ENCODE data around the gene TYW3. TPM values are rescaled to one million over a fixed set of nuclear protein-coding genes. Genes with fewer than 3 reads are reported as not detected.

The TYW3 gene
- total and polyA plus RNA-seq, 4 donors = 8.3 to 20.9 (median 15.0) TPM

- Histone ChIP-seq H3K4me3 (no peak overlapping the region), H3K9ac (ENCODE audit: insufficient read depth in 1 of 2, low read length in 2 of 2) (no peak overlapping the region), H3K27ac (ENCODE audit: low read depth in 1 of 2, low read length in 1 of 2) (no peak overlapping the region), H3K27me3 (ENCODE audit: control insufficient read depth in 3 of 3, insufficient read depth in 3 of 3, low read length in 2 of 3) (peaks cover 0 to 3% (median 0%) of the 10 kb centered on the region in 3 donors), H3K36me3 (ENCODE audit: control insufficient read depth in 4 of 4, insufficient read depth in 4 of 4, low read length in 4 of 4) (no peaks in the 10 kb centered on the region), H3K4me1 (ENCODE audit: control insufficient read depth in 5 of 5, insufficient read depth in 5 of 5, low read length in 5 of 5) (peaks cover 0 to 4% (median 0%) of the 10 kb centered on the region in 5 donors), H3K9me3 (ENCODE audit: control insufficient read depth in 4 of 4, insufficient read depth in 3 of 4, low read length in 3 of 4) (no peaks in the 10 kb centered on the region)
- no peak for TF ChIP-seq CTCF (IDR thresholded peaks at IDR 0.05; ENCODE audit: control extremely low read depth, extremely low read depth)
- DNase-seq (no peak), ATAC-seq (ENCODE audit: insufficient read depth, low FRiP score) (no peak)
- 75 to 78% methylated on average over 4 of the region's 4 CpGs for WGBS, 2 donors
These were observed 46.0 kb upstream of the TYW3 start for GRCh38 chr1:74686928-74687327.

DNA sequence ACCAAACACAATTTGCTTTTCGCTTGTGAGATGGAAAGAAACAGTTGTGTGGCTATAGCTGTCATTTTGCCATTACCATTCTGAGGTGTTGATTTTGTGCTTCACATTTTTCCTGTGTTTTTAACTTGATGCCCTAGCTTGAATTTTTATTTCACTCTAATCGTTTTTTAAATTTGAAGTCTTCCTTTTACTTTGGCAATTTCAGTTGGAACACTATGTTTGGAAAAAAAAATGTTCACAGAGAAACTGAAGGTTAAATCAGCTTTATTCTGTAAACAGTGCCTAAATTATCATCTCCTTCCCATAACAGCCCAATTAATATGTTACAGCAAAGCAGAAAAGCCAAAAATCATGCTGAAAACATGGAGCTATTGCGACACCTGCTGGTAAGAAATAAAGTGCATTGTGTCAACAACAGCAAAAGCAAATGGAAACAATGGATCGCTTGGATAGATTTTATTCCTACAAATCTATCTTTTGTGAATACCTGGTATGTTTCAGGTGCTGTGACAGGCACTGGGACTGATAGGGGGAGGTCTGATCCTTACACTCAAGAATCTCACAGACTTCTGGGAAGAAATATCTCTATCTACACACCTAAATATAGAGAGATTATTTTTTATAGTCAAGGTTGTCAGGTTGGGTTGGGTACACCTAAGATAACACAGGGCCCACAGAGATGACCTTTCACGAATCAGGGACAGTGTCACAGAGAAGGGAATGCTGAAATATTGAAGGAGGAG lies 43.2 kb upstream of the TYW3 start:
- H3K9ac ChIP-seq (ENCODE audit: insufficient read depth in 1 of 2, low read length in 2 of 2) = peak overlapping the region; percentile 8 to 33
- no peak overlapping the region for H3K4me3 ChIP-seq
- DNase-seq = peak; percentile 49 to 84 (median 75)
- peaks cover 0 to 4% (median 0%) of the 10 kb centered on the region in 5 donors for H3K4me1 ChIP-seq (ENCODE audit: control insufficient read depth in 5 of 5, insufficient read depth in 5 of 5, low read length in 5 of 5)
- peak; percentile 62 for TF ChIP-seq CTCF (IDR thresholded peaks at IDR 0.05; ENCODE audit: control extremely low read depth, extremely low read depth)
- peak; percentile 65 for ATAC-seq (ENCODE audit: insufficient read depth, low FRiP score)
- no peaks in the 10 kb centered on the region for H3K27me3 ChIP-seq (ENCODE audit: control insufficient read depth in 3 of 3, insufficient read depth in 3 of 3, low read length in 2 of 3)
- no peaks in the 10 kb centered on the region for H3K9me3 ChIP-seq (ENCODE audit: control insufficient read depth in 4 of 4, insufficient read depth in 3 of 4, low read length in 3 of 4)
- 29 to 30% methylated on average over 5 of the region's 5 CpGs for WGBS, 2 donors
- H3K36me3 ChIP-seq (ENCODE audit: control insufficient read depth in 4 of 4, insufficient read depth in 4 of 4, low read length in 4 of 4) = no peaks in the 10 kb centered on the region
- no peak overlapping the region for H3K27ac ChIP-seq (ENCODE audit: low read depth in 1 of 2, low read length in 1 of 2)

DNA sequence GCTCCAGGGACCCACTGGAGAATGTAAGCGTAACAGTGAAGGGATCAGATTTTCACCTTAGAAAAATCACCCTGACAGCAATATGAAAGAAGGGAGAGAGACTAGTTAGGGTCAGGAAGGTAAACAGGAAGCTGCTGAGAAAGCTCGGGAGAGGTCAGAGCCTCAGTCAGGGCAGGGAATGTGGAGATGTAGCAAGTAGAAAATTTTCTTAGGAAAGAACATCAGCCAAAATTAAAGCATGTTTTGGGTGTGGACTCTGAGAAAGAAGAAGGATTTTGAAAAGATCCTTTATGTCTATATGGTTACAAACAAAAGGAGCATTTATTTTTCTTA lies 42.6 kb upstream of the TYW3 start:
- no peaks in the 10 kb centered on the region for H3K36me3 ChIP-seq (ENCODE audit: control insufficient read depth in 4 of 4, insufficient read depth in 4 of 4, low read length in 4 of 4)
- no peaks in the 10 kb centered on the region for H3K9me3 ChIP-seq (ENCODE audit: control insufficient read depth in 4 of 4, insufficient read depth in 3 of 4, low read length in 3 of 4)
- H3K4me1 ChIP-seq (ENCODE audit: control insufficient read depth in 5 of 5, insufficient read depth in 5 of 5, low read length in 5 of 5) = peaks cover 0 to 4% (median 0%) of the 10 kb centered on the region in 5 donors
- ATAC-seq (ENCODE audit: insufficient read depth, low FRiP score) (no peak), DNase-seq (no peak)
- no peak overlapping the region for H3K4me3 ChIP-seq
- H3K9ac ChIP-seq (ENCODE audit: insufficient read depth in 1 of 2, low read length in 2 of 2) = peak overlapping the region; percentile 8 to 33
- H3K27ac ChIP-seq (ENCODE audit: low read depth in 1 of 2, low read length in 1 of 2) = no peak overlapping the region
- TF ChIP-seq CTCF (IDR thresholded peaks at IDR 0.05; ENCODE audit: control extremely low read depth, extremely low read depth) = no peak
- 21 to 22% methylated on average over 2 of the region's 2 CpGs for WGBS, 2 donors
- H3K27me3 ChIP-seq (ENCODE audit: control insufficient read depth in 3 of 3, insufficient read depth in 3 of 3, low read length in 2 of 3) = no peaks in the 10 kb centered on the region

- no peak for TF ChIP-seq CTCF (IDR thresholded peaks at IDR 0.05; ENCODE audit: control extremely low read depth, extremely low read depth)
- 66 to 81% methylated on average over 4 of the region's 4 CpGs for WGBS, 2 donors
- Histone ChIP-seq H3K27ac (ENCODE audit: low read depth in 1 of 2, low read length in 1 of 2) (no peak overlapping the region), H3K36me3 (ENCODE audit: control insufficient read depth in 4 of 4, insufficient read depth in 4 of 4, low read length in 4 of 4) (no peaks in the 10 kb centered on the region), H3K9me3 (ENCODE audit: control insufficient read depth in 4 of 4, insufficient read depth in 3 of 4, low read length in 3 of 4) (no peaks in the 10 kb centered on the region), H3K4me1 (ENCODE audit: control insufficient read depth in 5 of 5, insufficient read depth in 5 of 5, low read length in 5 of 5) (peaks cover 0 to 4% (median 0%) of the 10 kb centered on the region in 5 donors), H3K4me3 (no peak overlapping the region), H3K27me3 (ENCODE audit: control insufficient read depth in 3 of 3, insufficient read depth in 3 of 3, low read length in 2 of 3) (no peaks in the 10 kb centered on the region), H3K9ac (ENCODE audit: insufficient read depth in 1 of 2, low read length in 2 of 2) (no peak overlapping the region)
- DNase-seq = no peak
- no peak for ATAC-seq (ENCODE audit: insufficient read depth, low FRiP score)
These were observed 42.0 kb upstream of the TYW3 start for GRCh38 chr1:74690909-74691308.
